HFF-Myc (cell line): ENCODE data around the gene ASPDH.
"Not testable (repeated sequence)": the region's sequence is repeated elsewhere in the genome, so short reads cannot be mapped to it uniquely, and the experiment has no call there.

Experiments used
- DNase-seq: peaks from one replicate; pipeline ENCODE4 v3.0.0-alpha.2; 2011; ENCODE audit warnings: low read depth; ENCODE audit errors: extremely low read depth
- H3K4me3 ChIP-seq: replicated peaks from 2 replicates; pipeline ENCODE4 v1.5.1; 2011; ENCODE audit warnings: low read depth, mild to moderate bottlenecking, control low read depth, low read length
- CTCF ChIP-seq: IDR thresholded peaks from 2 replicates; pipeline ENCODE4 v1.5.1; 2012; ENCODE audit warnings: mild to moderate bottlenecking, low read depth, low read length, control low read depth; ENCODE audit errors: missing control alignments

Gene ASPDH

GRCh38 chr19:50536662-50537305 is 23.1 kb upstream of the ASPDH start:
- TF ChIP-seq CTCF: no peak
- no peak for DNase-seq
- no peak overlapping the region for H3K4me3 ChIP-seq

GRCh38 chr19:50535672-50536187 is 22.0 kb upstream of the ASPDH start:
- TF ChIP-seq CTCF: no peak
- DNase-seq: no peak
- H3K4me3 ChIP-seq: no peak overlapping the region

DNA sequence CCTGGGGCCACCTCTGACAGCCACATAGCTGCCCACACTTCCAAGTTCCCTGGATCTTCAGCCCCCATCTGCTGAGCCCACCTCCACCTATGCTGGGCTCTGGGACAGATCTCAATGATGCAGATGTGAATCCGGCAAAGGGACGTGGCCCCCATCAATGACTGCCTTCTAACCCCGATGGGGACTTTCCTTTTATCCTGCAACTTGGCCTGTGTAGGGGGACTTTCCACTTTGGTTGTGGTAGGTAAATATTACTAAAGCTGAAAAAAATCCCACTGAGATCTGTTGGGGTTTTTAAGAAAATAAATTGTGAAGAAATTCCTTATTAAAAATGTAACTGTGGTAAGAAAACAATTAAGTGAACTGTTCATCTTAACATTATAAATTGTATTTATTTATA is 20.8 kb upstream of the ASPDH start:
- no peak overlapping the region for H3K4me3 ChIP-seq
- DNase-seq: no peak
- no peak for TF ChIP-seq CTCF

DNA sequence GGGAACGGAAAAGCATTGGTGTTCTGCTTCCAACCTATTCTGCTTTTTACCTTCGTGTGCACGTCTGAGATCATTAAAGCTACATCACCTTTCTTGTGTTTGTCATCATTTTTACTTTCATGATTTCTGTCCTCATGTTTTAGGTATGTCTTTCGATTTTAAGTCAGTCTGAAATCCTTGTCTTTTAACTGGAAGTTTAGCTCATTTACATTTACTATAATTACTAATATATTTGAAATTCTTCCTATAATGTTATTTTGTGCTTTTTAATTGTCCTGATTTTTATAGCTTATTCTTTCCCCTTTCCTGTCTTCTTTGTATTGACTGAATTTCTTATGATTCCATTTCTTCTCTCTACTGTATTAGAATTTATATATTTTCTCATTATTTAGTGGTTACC is 19.2 kb upstream of the ASPDH start:
- no peak overlapping the region for H3K4me3 ChIP-seq
- no peak for TF ChIP-seq CTCF
- no peak for DNase-seq

DNA sequence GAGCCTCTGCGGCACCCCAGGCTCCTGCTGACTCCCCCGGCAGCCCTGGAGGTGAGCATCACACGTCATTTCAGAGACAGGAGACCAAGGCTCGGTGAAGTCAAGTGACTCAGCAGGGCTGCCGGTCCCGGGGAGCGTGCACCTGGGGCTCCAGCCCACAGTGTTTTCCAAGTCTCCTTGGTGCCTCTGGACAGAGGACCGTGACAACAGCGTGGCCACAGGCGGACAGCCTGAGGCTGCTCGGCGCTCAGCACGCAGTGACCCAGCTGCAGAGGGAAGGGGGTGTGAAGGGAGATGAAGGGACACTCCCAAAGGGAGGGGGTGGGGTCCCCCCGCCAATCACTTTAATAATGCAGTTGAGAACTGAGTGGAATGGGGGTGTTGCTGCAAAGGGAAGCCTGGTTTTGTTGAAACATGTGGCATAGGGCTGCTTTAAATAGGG is 17.5 kb upstream of the ASPDH start:
- no peak overlapping the region for H3K4me3 ChIP-seq
- no peak for DNase-seq
- no peak for TF ChIP-seq CTCF

DNA sequence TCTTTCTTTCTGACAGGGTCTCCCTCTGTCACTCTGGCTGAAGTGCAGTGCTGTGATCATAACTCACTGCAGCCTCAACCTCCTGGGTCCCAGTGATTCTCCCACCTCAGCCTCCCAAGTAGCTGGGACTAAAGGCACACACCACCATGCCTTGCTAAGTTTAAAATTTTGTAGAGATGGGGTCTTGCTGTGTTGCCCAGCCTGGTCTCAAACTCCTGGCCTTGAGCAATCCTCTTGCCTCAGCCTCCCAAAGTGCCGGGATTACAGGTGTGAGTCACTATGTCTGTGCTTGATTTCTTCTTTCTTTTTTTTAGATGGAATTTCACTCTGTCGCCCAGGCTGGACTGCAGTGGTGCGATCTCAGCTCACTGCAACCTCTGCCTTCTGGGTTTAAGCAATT is 14.3 kb upstream of the ASPDH start:
- DNase-seq: not testable (repeated sequence)

DNA sequence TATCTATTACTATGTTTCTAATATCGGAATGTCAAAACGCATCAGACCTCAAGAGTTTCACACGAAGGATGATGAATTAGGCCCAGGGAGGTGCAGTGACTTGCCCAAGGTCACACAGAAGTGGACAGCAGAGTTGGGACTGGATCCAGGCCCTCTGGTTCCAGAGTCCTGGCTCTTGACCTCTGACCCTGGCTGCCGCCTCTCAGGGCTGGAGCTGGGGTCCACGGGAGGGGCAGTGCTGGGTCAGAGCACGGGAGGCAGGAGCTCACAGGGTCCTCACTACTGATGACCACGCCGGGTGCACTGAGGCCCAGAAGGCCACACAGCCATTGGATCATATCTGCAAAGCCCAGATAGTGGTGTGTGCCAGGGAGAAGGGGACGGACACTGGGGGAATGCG is 9.2 kb upstream of the ASPDH start:
- TF ChIP-seq CTCF: no peak
- no peak overlapping the region for H3K4me3 ChIP-seq
- no peak for DNase-seq

More for the DNA sequence above, 14.3 kb upstream of the ASPDH start:
- H3K4me3 ChIP-seq: not testable (repeated sequence)
